Upper lobe of left lung (tissue), 6 donors: ENCODE data around the gene GART. TPM values are rescaled to one million over a fixed set of nuclear protein-coding genes. Genes with fewer than 3 reads are reported as not detected.

Source experiments
- ATAC-seq, 2 donors: fragments of 200-7000 bp; cut with Tn5 transposase; one replicate each; pipeline ENCODE4 v1.9.1; 2022; ENCODE audit warnings: mild to moderate bottlenecking in 2 of 2, moderate library complexity in 2 of 2; ENCODE audit not compliant: low FRiP score in 2 of 2
- DNase-seq, 2 donors: peaks; one replicate each; pipeline ENCODE4 v3.0.0-alpha.2; 2019 to 2020
- H3K27ac ChIP-seq, 4 donors: fragments of 200-600 bp; sonication (generic); one replicate each; pipeline ENCODE4 v1.5.1; 2016 to 2019
- H3K27me3 ChIP-seq, 4 donors: fragments of 200-600 bp; sonication (generic); one replicate each; pipeline ENCODE4 v1.5.1; 2017 to 2019
- H3K36me3 ChIP-seq, 4 donors: fragments of 200-600 bp; sonication (generic); one replicate each; pipeline ENCODE4 v1.5.1; 2016 to 2019
- H3K4me1 ChIP-seq, 4 donors: fragments of 200-600 bp; sonication (generic); one replicate each; pipeline ENCODE4 v1.5.1; 2018 to 2019
- H3K4me3 ChIP-seq, 4 donors: fragments of 200-600 bp; sonication (generic); one replicate each; pipeline ENCODE4 v1.5.1; 2017 to 2019; ENCODE audit warnings: mild to moderate bottlenecking in 2 of 4, moderate library complexity in 1 of 4
- H3K9me3 ChIP-seq, 4 donors: fragments of 200-600 bp; sonication (generic); one replicate each; pipeline ENCODE4 v1.5.1; 2018 to 2019
- EP300 ChIP-seq, 4 donors: sonication (generic); formaldehyde crosslinking; IDR thresholded peaks; one replicate each; pipeline ENCODE4 v1.5.1; 2017; ENCODE audit warnings: antibody characterized with exemption in 4 of 4, control low read depth in 2 of 4
- POLR2A ChIP-seq, 4 donors: fragments of 450-650 bp; IDR thresholded peaks; one replicate each; pipeline ENCODE4 v1.5.1; 2016 to 2017; ENCODE audit warnings: antibody characterized with exemption in 4 of 4, mild to moderate bottlenecking in 2 of 4
- POLR2AphosphoS5 ChIP-seq, 2 donors: sonication (generic); formaldehyde crosslinking; IDR thresholded peaks; one replicate each; pipeline ENCODE4 v1.5.1; 2017; ENCODE audit warnings: antibody characterized with exemption in 2 of 2
- WGBS, 2 donors: methylation state at CpG; one replicate each; pipeline ENCODE4 v1.1.5; 2017 to 2018; 5-methylcytosine and 5-hydroxymethylcytosine counted together
- total RNA-seq, 6 donors: library from RNA; depleted of rRNA in 4 of 6; stranded (reverse); fragments of >200 nt in 4 of 6; gene quantifications; one replicate each; pipeline versions ENCODE4 v1.1.0 to v1.2.1, GENCODE V29; 2016 to 2021
- TF ChIP-seq, protein P1 (sequence below), 6 experiments: fragments of 450-650 bp in 4 of 6; fragments of 200-600 bp in 2 of 6; sonication (generic) in 2 of 6; IDR thresholded peaks; one replicate each; pipeline ENCODE4 v1.5.1; 2016 to 2019; ENCODE audit warnings: antibody characterized with exemption in 6 of 6
- donor health status: DM: no; HTN: no; CAD: no; lungs with moderate emphysema.
- donor health status: DM: no; HTN: yes; CAD: no; lungs with severe emphysema.

Gene GART
- total RNA-seq, 6 donors from 2014 or later, result 55.9 to 89.8 (median 64.3) TPM

DNA sequence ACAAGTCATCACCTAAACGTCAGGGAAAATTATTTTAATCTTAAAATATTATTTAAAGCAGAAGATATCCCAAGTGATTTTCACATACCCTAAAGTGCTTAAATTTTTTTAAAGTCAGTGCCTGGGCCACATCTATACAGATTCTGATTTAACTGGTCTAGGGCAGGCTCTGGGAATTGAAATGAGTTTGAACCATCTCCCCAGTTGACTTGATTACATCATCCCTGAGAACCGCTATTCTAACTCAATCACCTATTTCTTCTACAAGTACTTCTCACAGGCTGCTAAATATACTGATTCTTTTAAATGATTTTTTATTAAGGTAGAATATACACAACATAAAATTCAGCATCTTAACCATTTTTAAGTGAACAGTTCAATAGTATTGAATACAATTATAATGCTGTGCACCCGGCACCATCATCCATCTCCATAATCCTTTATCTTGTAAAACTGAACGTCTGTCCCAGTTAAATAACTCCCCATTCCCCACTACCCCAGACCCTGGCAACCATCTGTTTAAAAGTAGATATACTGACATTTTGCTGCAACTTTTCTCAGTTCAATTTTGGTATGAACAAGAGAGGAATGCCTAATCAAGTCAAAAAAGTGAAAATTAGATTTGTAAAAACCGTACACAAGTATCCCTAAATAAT is 19.5 kb downstream of the GART start:
- no peak overlapping the region for H3K4me3 ChIP-seq
- ATAC-seq (no peak), DNase-seq (no peak)
- H3K9me3 ChIP-seq, result no peaks in the 10 kb centered on the region
- TF ChIP-seq POLR2A (IDR thresholded peaks at IDR 0.05) (no peak), EP300 (IDR thresholded peaks at IDR 0.05) (no peak), POLR2AphosphoS5 (IDR thresholded peaks at IDR 0.05) (no peak)
- TF ChIP-seq, protein P1, sequence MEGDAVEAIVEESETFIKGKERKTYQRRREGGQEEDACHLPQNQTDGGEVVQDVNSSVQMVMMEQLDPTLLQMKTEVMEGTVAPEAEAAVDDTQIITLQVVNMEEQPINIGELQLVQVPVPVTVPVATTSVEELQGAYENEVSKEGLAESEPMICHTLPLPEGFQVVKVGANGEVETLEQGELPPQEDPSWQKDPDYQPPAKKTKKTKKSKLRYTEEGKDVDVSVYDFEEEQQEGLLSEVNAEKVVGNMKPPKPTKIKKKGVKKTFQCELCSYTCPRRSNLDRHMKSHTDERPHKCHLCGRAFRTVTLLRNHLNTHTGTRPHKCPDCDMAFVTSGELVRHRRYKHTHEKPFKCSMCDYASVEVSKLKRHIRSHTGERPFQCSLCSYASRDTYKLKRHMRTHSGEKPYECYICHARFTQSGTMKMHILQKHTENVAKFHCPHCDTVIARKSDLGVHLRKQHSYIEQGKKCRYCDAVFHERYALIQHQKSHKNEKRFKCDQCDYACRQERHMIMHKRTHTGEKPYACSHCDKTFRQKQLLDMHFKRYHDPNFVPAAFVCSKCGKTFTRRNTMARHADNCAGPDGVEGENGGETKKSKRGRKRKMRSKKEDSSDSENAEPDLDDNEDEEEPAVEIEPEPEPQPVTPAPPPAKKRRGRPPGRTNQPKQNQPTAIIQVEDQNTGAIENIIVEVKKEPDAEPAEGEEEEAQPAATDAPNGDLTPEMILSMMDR (IDR thresholded peaks at IDR 0.05), result no peak
- H3K36me3 ChIP-seq, result peaks cover 0 to 72% (median 17%) of the 10 kb centered on the region in 4 donors
- no peak overlapping the region for H3K27ac ChIP-seq
- WGBS, 2 donors, result 87 to 91% methylated on average over 5 of the region's 5 CpGs
- H3K27me3 ChIP-seq, result no peaks in the 10 kb centered on the region
- H3K4me1 ChIP-seq, result no peaks in the 10 kb centered on the region

DNA sequence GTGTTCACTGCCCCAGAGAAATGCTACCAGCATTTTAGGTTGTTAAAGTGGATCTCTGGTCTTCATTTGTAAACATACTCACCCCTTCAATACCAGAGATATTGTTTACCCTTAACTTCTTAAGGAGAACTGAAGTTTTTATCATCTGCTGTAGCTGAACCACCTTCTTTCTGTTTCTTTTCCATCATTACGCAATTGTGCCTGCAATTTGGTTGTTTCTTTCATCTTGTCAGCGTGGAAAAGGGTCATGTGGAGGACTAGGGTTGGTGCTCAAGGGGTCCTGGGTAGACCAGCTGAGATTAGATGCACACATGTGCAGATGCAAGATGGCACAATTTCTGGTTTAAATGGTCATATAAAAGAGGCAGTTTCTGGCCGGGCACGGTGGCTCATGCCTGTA is 23.0 kb downstream of the GART start:
- no peak for DNase-seq
- no peaks in the 10 kb centered on the region for H3K27me3 ChIP-seq
- peaks cover 6 to 77% (median 29%) of the 10 kb centered on the region in 4 donors for H3K36me3 ChIP-seq
- no peak overlapping the region for H3K4me3 ChIP-seq
- TF ChIP-seq POLR2A (IDR thresholded peaks at IDR 0.05), result no peak
- TF ChIP-seq POLR2AphosphoS5 (IDR thresholded peaks at IDR 0.05), result no peak
- TF ChIP-seq, protein P1 (IDR thresholded peaks at IDR 0.05), result no peak
- TF ChIP-seq EP300 (IDR thresholded peaks at IDR 0.05), result no peak
- H3K27ac ChIP-seq, result no peak overlapping the region
- peaks cover 0 to 3% (median 0%) of the 10 kb centered on the region in 4 donors for H3K4me1 ChIP-seq
- no peak for ATAC-seq
- H3K9me3 ChIP-seq, result no peaks in the 10 kb centered on the region
- 95 to 96% methylated on average over 4 of the region's 4 CpGs for WGBS, 2 donors

DNA sequence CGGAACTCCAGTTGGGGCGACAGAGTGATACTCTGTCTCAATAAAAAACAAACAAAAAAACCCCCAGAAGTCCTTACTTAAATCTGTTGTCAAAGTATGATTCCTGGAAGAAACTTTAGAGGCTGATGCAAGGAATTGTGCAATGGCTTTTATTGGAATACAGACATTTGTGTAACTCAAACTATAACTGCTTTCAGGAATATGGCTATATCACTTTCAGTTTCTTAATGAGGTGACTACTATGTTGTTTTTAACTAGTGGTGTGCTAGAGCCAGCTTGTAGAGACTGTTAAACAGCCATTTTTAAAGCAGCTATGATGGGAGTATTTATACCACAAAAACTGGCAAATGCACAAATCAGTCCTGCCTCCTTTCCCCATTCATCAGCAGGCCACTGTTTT is 27.7 kb downstream of the GART start:
- TF ChIP-seq POLR2A (IDR thresholded peaks at IDR 0.05) (no peak), POLR2AphosphoS5 (IDR thresholded peaks at IDR 0.05) (peak in 1 of 2 donors; percentile 14)
- no peak overlapping the region for H3K4me3 ChIP-seq
- H3K27ac ChIP-seq, result no peak overlapping the region
- H3K4me1 ChIP-seq, result peaks cover 0 to 3% (median 0%) of the 10 kb centered on the region in 4 donors
- no peaks in the 10 kb centered on the region for H3K27me3 ChIP-seq
- DNase-seq (no peak), ATAC-seq (no peak)
- 68 to 74% methylated on average over 2 of the region's 2 CpGs for WGBS, 2 donors
- H3K9me3 ChIP-seq, result no peaks in the 10 kb centered on the region
- H3K36me3 ChIP-seq, result peaks cover 12 to 94% (median 48%) of the 10 kb centered on the region in 4 donors

DNA sequence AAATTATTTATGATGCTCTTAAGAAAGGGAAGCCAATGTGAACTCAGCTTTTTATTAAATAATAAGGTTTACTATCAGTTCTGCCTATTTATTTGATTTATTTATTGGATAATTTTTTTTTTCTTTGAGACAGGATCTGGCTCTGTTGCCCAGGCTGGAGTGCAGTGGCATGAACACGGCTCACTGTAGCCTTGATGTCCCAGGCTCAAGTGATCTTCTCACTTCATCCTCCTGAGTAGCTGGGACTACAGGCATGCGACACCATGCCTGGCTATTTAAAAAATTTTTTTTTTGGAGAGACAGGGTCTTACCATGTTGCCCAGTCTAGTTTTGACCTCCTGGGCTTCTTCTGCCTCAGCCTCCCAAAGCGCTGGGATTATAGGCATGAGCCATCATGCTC is 29.4 kb downstream of the GART start:
- Histone ChIP-seq H3K4me1 (peaks cover 0 to 3% (median 0%) of the 10 kb centered on the region in 4 donors), H3K36me3 (peaks cover 12 to 92% (median 41%) of the 10 kb centered on the region in 4 donors), H3K9me3 (no peaks in the 10 kb centered on the region), H3K4me3 (no peak overlapping the region), H3K27ac (no peak overlapping the region), H3K27me3 (no peaks in the 10 kb centered on the region)
- WGBS, 2 donors, result 95 to 98% methylated on average over 3 of the region's 3 CpGs
- TF ChIP-seq POLR2AphosphoS5 (IDR thresholded peaks at IDR 0.05) (no peak), EP300 (IDR thresholded peaks at IDR 0.05) (no peak), POLR2A (IDR thresholded peaks at IDR 0.05) (no peak)
- TF ChIP-seq, protein P1 (IDR thresholded peaks at IDR 0.05), result no peak
- DNase-seq, result no peak
- no peak for ATAC-seq

DNA sequence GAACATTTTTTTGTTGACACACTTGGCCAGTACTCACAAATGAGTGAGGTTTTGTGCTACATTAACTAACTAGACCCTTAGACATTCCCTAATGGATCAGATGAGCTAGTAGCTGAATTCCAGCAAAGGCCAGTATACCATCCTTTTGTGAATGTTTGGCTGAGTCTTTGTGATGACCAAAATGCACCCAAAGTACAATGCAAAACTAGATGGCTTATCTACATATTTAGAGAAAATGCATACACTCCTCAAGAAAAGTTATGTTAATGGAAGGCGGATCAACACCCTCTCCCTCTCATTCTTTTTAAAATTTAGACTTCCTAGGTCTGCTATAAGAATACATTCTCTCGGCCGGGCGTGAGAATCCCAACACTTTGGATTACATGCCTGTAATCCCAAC is 30.3 kb downstream of the GART start:
- Histone ChIP-seq H3K36me3 (peaks cover 7 to 83% (median 33%) of the 10 kb centered on the region in 4 donors), H3K9me3 (no peaks in the 10 kb centered on the region), H3K27ac (no peak overlapping the region), H3K4me3 (no peak overlapping the region), H3K4me1 (peaks cover 0 to 3% (median 0%) of the 10 kb centered on the region in 4 donors), H3K27me3 (no peaks in the 10 kb centered on the region)
- 98% methylated on average over 4 of the region's 4 CpGs for WGBS, 2 donors
- DNase-seq (no peak), ATAC-seq (no peak)
- TF ChIP-seq EP300 (IDR thresholded peaks at IDR 0.05) (no peak), POLR2A (IDR thresholded peaks at IDR 0.05) (no peak), POLR2AphosphoS5 (IDR thresholded peaks at IDR 0.05) (no peak)
- TF ChIP-seq, protein P1 (IDR thresholded peaks at IDR 0.05), result no peak
